ENCODE measurements around the gene GPATCH1. TPM values are rescaled to one million over a fixed set of nuclear protein-coding genes. Genes with fewer than 3 reads are reported as not detected.
A peak's percentile ranks its signal among the peaks of the same experiment; 100 is the strongest.
"Not testable (repeated sequence)": the region's sequence is repeated elsewhere in the genome, so short reads cannot be mapped to it uniquely, and the experiment has no call there.

Gene GPATCH1
- total RNA-seq, 2 experiments from 2014 or later = 13.7 to 15.4 TPM

DNA sequence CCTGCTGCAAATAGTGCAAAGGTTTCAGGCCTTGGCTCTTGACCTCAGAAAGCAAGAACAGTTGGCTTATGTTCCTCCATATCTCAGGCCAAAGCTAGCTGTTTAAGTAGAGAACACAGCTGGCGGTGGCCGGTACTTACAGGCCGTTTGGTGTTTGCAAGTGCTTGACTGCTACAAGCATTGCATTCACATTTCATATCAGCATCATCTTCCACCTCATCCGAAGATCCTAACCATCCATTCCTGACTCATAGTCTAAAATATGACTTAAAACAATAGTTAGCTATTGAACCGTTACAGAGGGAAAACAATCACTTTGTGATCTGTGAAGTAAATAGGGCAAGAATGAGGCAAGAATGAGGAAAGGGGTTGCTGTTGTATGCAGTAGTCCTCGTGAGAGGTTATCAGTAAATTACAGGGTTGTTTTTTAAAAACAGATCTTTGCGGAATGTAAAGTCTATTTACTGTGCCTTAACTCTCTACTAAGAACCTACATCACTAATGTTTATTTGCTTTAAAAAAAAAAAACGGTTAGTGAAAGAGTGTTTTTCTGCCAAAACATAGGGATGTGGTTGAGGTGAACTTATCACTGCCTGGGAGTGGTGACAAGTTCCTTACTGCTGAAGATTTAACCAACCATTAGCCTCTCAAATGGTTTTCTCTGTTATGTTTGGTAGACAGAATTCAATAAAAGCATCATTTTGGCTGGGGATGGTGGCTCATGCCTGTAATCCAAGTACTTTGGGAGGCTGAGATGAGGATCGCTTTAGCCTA lies 29.3 kb downstream of the GPATCH1 start:
- Mint-ChIP-seq H3K9me3 (ENCODE audit: low read depth) (no peaks in the 10 kb centered on the region), H3K4me3 (no peak overlapping the region), H3K27ac (no peak overlapping the region), H3K36me3 (peaks cover 37% of the 10 kb centered on the region), H3K4me1 (no peaks in the 10 kb centered on the region), H3K27me3 (no peaks in the 10 kb centered on the region)
- CTCF ChIA-PET = interaction anchor here (1.5 kb wide), 1 partner anchor 15 kb away, joined by 3 read pairs; no protein-coding TSS in a partner anchor
- DNase-seq (no peak), ATAC-seq (no peak)

DNA sequence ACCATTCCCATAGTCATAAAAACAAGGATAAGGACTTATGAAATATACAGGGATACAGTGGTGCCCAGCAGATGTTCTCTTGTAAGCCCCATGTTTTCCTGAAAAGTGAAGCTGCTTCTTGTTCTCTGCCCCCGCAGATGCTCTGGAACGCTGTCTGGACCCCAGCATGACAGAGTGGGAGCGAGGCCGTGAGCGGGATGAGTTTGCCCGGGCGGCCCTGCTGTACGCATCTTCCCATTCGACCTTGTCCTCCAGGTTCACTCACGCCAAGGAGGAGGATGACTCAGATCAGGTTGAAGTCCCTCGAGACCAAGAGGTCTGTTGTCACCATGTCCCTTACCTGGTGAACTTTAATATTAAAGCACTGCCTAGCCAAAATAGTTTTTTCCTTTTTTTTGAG lies 30.6 kb downstream of the GPATCH1 start:
- ATAC-seq = no peak
- Mint-ChIP-seq H3K27ac (no peak overlapping the region), H3K4me1 (no peaks in the 10 kb centered on the region), H3K27me3 (no peaks in the 10 kb centered on the region), H3K9me3 (ENCODE audit: low read depth) (no peaks in the 10 kb centered on the region), H3K4me3 (no peak overlapping the region), H3K36me3 (peaks cover 38% of the 10 kb centered on the region)
- CTCF ChIA-PET = no interaction called here
- DNase-seq = no peak

DNA sequence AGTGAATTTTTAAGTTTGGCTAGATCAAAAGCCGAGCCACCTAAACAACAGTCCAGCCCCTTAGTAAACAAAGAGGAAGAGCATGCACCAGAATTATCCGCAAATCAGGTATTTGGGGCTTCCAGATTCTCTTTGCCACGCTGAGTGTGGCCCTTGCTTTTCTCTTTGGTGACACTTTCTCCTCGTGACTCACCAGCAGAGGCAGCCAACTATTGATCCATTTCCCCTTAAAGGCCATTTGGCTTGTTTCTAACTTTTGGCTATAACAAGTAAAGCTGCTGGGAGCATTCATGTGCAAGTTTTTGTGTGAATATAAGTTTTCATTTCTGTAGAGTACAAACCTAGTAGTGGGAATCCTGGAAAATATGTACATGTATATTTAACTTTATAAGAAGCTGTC lies 33.3 kb downstream of the GPATCH1 start:
- Mint-ChIP-seq H3K4me3 (no peak overlapping the region), H3K4me1 (no peaks in the 10 kb centered on the region), H3K9me3 (ENCODE audit: low read depth) (no peaks in the 10 kb centered on the region), H3K36me3 (peaks cover 42% of the 10 kb centered on the region), H3K27me3 (no peaks in the 10 kb centered on the region), H3K27ac (no peak overlapping the region)
- DNase-seq (no peak), ATAC-seq (no peak)
- CTCF ChIA-PET = interaction anchor here (1.7 kb wide), 1 partner anchor 138 kb away, joined by 4 read pairs; no protein-coding TSS in a partner anchor

DNA sequence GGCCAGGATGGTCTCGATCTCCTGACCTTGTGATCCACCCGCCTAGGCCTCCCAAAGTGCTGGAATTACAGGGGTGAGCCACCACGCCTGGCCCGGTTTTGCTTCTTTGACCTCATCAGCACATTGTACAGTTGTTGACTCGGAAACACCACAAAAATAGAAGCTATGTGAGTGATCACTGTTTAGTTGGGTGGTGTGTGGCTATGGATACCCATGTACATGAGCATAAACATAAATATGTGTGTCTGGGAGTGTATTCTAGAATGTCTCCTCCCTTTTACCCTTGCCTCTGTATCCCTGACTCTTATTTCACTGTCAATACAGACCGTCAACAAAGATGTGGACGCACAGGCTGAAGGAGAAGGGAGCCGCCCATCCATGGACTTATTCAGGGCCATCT lies 36.5 kb downstream of the GPATCH1 start:
- ATAC-seq = no peak
- H3K4me1 Mint-ChIP-seq = no peaks in the 10 kb centered on the region
- H3K27me3 Mint-ChIP-seq = no peaks in the 10 kb centered on the region
- no peak overlapping the region for H3K4me3 Mint-ChIP-seq
- no peak for DNase-seq
- CTCF ChIA-PET = interaction anchor here (0.7 to 3.5 kb wide), 5 partner anchors 36 to 587 kb away, joined by 3 to 32 read pairs (median 3); partner anchors contain the start of gene GPATCH1
- peaks cover 29% of the 10 kb centered on the region for H3K36me3 Mint-ChIP-seq
- H3K9me3 Mint-ChIP-seq (ENCODE audit: low read depth) = no peaks in the 10 kb centered on the region
- H3K27ac Mint-ChIP-seq = no peak overlapping the region

DNA sequence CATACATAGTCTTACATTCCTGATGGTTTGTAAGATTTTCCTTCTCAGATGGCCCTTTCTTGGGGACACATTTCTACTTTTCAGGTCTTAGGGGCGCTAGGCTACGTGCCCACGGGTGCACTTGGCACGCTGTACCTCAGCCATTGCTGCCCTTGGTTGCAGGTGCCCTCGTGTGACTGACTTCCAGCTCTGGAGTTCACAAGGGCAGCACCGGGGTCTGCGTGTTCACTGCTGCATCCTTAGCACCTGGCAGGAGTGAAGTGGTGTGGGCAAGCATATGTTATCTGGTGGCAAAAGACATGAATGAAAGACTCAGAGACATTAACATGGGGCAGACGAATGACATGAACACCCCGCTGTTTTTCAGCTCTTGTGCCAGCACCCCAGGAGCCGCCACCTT lies 37.7 kb downstream of the GPATCH1 start:
- Mint-ChIP-seq H3K36me3 (peaks cover 27% of the 10 kb centered on the region), H3K4me3 (no peak overlapping the region), H3K9me3 (ENCODE audit: low read depth) (no peaks in the 10 kb centered on the region), H3K27me3 (no peaks in the 10 kb centered on the region), H3K4me1 (no peaks in the 10 kb centered on the region), H3K27ac (no peak overlapping the region)
- DNase-seq = no peak
- CTCF ChIA-PET = interaction anchor here (0.6 to 3.5 kb wide), 6 partner anchors 37 to 444 kb away, joined by 3 to 32 read pairs (median 4); partner anchors contain the start of genes ANKRD27, GPATCH1 and RGS9BP
- ATAC-seq = no peak

DNA sequence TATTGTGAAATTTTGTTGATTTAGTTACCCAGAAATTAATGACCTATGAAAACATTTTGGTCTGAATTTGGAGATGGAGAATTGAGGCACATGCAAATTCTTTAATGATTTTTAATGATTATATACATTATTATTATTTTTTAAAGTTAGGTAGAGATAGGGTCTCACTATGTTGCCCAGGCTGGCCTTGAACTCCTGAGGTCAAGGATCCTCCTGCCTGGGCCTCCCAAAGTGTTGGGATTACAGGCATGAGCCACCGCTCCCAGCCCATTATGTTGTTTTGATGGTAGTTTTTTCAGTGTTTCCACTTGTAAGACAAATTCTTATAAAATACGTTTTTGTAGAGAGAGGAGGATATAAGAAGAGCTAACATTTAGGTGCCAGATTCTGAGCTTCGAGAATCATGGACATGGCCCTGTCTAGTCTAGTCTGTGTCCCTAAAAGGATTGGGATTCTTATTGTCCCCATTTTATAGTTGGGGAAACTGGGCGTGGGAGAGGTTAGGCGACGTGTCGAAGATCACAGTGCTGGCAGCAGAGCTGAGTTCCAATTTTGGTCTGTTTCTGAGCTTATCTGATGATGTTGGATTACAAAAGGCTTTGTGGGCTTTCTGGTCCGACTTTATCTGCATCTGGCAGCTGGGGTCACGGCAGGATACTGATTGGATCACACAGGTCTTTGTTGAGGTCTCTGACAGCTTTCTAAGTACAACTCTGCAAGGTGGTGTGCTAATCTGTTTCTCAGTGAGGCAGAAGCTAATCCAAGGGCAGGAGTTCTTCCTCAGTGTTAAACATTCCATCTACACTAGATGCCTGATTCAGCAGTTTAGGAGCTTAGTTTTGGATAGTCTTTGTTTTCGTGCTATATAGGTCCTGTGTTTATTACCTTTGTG lies 43.5 kb downstream of the GPATCH1 start:
- H3K4me3 Mint-ChIP-seq = no peak overlapping the region
- CTCF ChIA-PET = interaction anchor here (0.8 to 3.9 kb wide), 13 partner anchors 11 to 544 kb away, joined by 3 to 23 read pairs (median 8); partner anchors contain the start of genes GPATCH1 and PDCD5
- no peak for ATAC-seq
- H3K27ac Mint-ChIP-seq = no peak overlapping the region
- no peak for DNase-seq
- H3K36me3 Mint-ChIP-seq = peaks cover 17% of the 10 kb centered on the region
- no peaks in the 10 kb centered on the region for H3K9me3 Mint-ChIP-seq (ENCODE audit: low read depth)
- H3K27me3 Mint-ChIP-seq = no peaks in the 10 kb centered on the region
- H3K4me1 Mint-ChIP-seq = peaks cover 4% of the 10 kb centered on the region

DNA sequence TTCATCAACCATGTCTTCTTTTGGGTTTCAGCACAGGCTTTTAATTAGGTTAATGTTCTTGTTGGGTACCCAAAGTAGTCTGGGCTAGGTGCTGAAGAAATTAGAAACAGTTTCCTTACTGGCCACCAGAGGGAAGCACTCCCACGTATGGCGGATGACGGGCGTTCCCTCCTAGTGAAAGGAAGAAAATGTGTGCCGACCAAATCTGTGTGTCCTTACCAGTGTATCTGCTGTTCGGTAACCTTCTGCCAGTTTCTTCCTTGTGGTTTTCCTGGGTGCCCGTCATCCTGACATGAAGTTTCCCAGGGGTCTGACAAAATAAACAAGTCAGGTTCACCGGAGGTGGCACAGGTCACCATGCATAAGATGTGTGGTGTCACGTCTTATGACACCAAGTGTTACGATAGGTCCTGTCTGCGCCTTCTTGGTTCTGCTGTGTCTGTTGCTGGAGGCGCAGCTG lies 45.0 kb downstream of the GPATCH1 start:
- Mint-ChIP-seq H3K27ac (no peak overlapping the region), H3K9me3 (ENCODE audit: low read depth) (no peaks in the 10 kb centered on the region), H3K4me1 (peaks cover 4% of the 10 kb centered on the region), H3K4me3 (no peak overlapping the region), H3K36me3 (peaks cover 24% of the 10 kb centered on the region), H3K27me3 (no peaks in the 10 kb centered on the region)
- DNase-seq (peak; percentile 66), ATAC-seq (peak; percentile 90)
- CTCF ChIA-PET = interaction anchor here (0.7 to 3.9 kb wide), 20 partner anchors 9 to 290 kb away, joined by 3 to 23 read pairs (median 4); partner anchors contain the start of gene GPATCH1

DNA sequence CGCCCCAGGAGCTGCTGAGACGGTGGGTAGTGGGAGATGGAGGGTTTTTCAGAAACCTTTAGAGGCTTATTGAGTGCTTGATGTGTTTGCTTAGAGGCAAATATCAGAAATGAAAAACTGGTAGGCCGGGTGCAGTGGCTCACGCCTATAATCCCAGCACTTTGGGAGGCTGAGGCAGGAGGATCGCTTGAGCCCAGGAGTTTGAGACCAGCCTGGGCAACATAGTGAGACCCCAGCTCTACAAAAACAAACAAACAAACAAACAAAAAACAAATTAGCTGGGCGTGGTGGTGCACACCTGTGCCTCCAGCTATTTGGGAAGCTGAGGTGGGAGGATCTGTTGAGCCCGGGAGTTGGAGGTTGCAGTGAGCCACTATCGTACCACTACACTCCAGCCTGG lies 45.7 kb downstream of the GPATCH1 start:
- H3K36me3 Mint-ChIP-seq = peaks cover 22% of the 10 kb centered on the region
- CTCF ChIA-PET = interaction anchor here (0.8 to 3.9 kb wide), 11 partner anchors 11 to 290 kb away, joined by 3 to 23 read pairs (median 3); no protein-coding TSS in a partner anchor
- ATAC-seq; H3K4me3 Mint-ChIP-seq; H3K9me3 Mint-ChIP-seq (ENCODE audit: low read depth); H3K4me1 Mint-ChIP-seq; H3K27me3 Mint-ChIP-seq; DNase-seq; H3K27ac Mint-ChIP-seq: not testable (repeated sequence)

DNA sequence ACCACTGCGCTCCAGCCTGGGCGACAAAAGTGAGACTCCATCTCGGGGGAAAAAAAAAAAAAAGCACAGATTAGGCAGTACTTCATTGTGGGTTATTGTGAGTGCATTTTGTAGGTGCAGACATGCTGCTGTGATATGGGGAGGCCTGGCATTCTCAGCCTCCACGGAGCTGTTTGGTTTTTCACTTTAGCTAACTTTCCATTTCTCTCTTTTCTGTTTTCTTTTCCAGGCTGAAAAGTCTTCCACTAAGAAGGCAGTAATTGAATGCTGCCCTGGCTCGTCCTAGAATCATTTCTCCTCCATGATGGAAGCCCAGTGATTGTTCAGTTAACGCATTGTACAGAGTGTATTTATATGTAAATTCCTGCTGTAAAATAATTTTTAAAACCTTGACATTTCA lies 48.9 kb downstream of the GPATCH1 start:
- Mint-ChIP-seq H3K9me3 (ENCODE audit: low read depth) (no peaks in the 10 kb centered on the region), H3K27me3 (no peaks in the 10 kb centered on the region), H3K4me1 (peaks cover 4% of the 10 kb centered on the region), H3K27ac (no peak overlapping the region), H3K4me3 (no peak overlapping the region), H3K36me3 (peaks cover 21% of the 10 kb centered on the region)
- no peak for ATAC-seq
- no peak for DNase-seq
- CTCF ChIA-PET = interaction anchor here (1.2 to 1.7 kb wide), 3 partner anchors 47 to 154 kb away, joined by 3 to 6 read pairs (median 3); no protein-coding TSS in a partner anchor

DNA sequence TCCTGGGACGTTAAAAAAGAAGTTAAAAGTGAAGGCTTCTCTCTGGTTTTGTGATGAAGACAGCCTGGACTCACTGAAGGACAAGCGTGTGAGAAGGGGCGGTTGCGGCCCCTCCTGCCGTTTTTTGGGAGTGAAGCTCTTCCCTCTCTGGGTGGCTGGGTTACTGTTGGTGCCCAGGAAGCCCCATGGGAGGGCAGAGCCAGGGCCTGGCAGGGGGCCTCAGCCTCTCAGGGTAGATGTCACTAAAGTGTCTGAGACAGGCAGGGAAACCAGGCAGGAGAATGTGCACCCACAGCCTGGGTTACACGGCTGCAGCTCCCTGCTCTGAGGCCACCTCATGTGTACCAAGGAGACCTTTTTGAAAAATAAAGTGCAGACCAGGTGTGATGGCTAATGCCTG lies 49.5 kb downstream of the GPATCH1 start:
- DNase-seq (no peak), ATAC-seq (no peak)
- Mint-ChIP-seq H3K4me1 (peaks cover 8% of the 10 kb centered on the region), H3K4me3 (no peak overlapping the region), H3K27me3 (no peaks in the 10 kb centered on the region), H3K27ac (no peak overlapping the region), H3K36me3 (peaks cover 19% of the 10 kb centered on the region), H3K9me3 (ENCODE audit: low read depth) (no peaks in the 10 kb centered on the region)
- CTCF ChIA-PET = interaction anchor here (1.2 to 1.7 kb wide), 3 partner anchors 46 to 154 kb away, joined by 3 to 6 read pairs (median 3); no protein-coding TSS in a partner anchor

DNA sequence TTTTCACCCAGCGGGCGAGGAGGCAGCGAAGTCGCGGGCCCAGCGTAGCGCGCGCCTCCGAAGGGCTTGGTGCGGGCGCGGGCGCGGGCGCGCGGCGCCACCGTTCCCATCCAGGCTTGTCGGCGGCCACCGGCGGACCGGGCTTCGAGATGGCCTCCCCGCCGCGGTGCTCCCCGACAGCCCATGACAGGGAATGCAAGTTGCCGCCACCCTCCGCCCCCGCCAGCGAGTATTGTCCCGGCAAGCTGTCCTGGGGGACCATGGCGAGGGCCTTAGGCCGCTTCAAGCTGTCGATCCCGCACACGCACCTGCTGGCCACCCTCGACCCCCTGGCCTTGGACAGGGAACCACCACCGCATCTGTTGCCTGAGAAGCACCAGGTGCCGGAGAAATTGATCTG lies 51.0 kb downstream of the GPATCH1 start, which contains the start of gene WDR88:
TSS of gene WDR88 (plus strand) at position 94 of the 400 bp plus-strand sequence. CDS start at position 150, 56 bp downstream.
- Mint-ChIP-seq H3K27me3 (no peaks in the 10 kb centered on the region), H3K27ac (no peak within 1 kb of the TSS), H3K4me1 (peaks cover 6% of the 10 kb centered on the region), H3K36me3 (peaks cover 16% of the 10 kb centered on the region), H3K9me3 (ENCODE audit: low read depth) (no peaks in the 10 kb centered on the region), H3K4me3 (no peak within 1 kb of the TSS)
- no peak for ATAC-seq
- CTCF ChIA-PET = interaction anchor here (0.8 to 2.4 kb wide), 3 partner anchors 45 to 346 kb away, joined by 3 to 10 read pairs (median 3); no protein-coding TSS in a partner anchor
- no peak for DNase-seq

DNA sequence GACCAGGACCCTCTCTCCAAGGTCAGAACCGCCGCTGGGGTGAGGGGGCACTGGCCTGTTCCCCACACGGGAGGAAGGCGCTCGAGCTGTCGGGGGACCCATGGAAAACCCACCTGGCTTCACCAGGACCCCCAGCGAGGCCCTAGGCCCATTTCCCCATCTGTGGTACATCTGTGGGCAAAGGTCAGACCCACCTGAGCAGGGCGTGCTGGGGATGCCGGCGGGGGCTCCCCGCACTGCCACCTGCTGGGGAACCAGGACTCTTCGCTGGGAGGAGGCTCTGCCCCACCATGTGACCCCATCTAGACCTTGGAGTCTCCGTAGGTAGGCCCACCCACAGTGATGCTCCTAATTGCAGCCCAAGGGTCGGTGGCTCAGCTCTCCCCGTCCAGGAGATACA lies 51.4 kb downstream of the GPATCH1 start:
- Mint-ChIP-seq H3K9me3 (ENCODE audit: low read depth) (no peaks in the 10 kb centered on the region), H3K36me3 (peaks cover 16% of the 10 kb centered on the region), H3K27me3 (no peaks in the 10 kb centered on the region)

More for the DNA sequence above, 51.4 kb downstream of the GPATCH1 start:
- H3K4me3 Mint-ChIP-seq = no peak overlapping the region
- ATAC-seq (no peak), DNase-seq (no peak)
- no peak overlapping the region for H3K27ac Mint-ChIP-seq
- CTCF ChIA-PET = interaction anchor here (0.8 to 2.4 kb wide), 3 partner anchors 44 to 346 kb away, joined by 3 to 10 read pairs (median 3); no protein-coding TSS in a partner anchor
- H3K4me1 Mint-ChIP-seq = peaks cover 6% of the 10 kb centered on the region
